ENCODE data around the gene HCN1. TPM values are rescaled to one million over a fixed set of nuclear protein-coding genes. Genes with fewer than 3 reads are reported as not detected.

HCN1 gene
- total RNA-seq, 2 experiments from 2014 or later = not detected

GRCh38 chr5:45414620-45415573 lies 281.3 kb downstream of the HCN1 start:
- Mint-ChIP-seq H3K27me3 (no peaks in the 10 kb centered on the region), H3K9me3 (peaks cover 18% of the 10 kb centered on the region), H3K4me1 (ENCODE audit: low read depth) (no peaks in the 10 kb centered on the region), H3K36me3 (ENCODE audit: low read depth) (no peaks in the 10 kb centered on the region), H3K27ac (no peak overlapping the region), H3K4me3 (no peak overlapping the region)
- CTCF ChIA-PET = no interaction called here
- no peak for TF ChIP-seq CTCF (IDR thresholded peaks at IDR 0.05)
- POLR2A ChIA-PET = no interaction called here
- no peak for DNase-seq
- ATAC-seq = no peak
- intact Hi-C loops (cut with micrococcal nuclease) = no loop called here

- ChIA-PET POLR2A (no interaction called here), CTCF (no interaction called here)
- H3K4me1 Mint-ChIP-seq (ENCODE audit: low read depth) = no peaks in the 10 kb centered on the region
- no peak for TF ChIP-seq CTCF (IDR thresholded peaks at IDR 0.05)
- H3K9me3 Mint-ChIP-seq = peaks cover 14% of the 10 kb centered on the region
- ATAC-seq (no peak), DNase-seq (no peak)
- no peaks in the 10 kb centered on the region for H3K27me3 Mint-ChIP-seq
- H3K4me3 Mint-ChIP-seq = no peak overlapping the region
- H3K36me3 Mint-ChIP-seq (ENCODE audit: low read depth) = no peaks in the 10 kb centered on the region
- H3K27ac Mint-ChIP-seq = no peak overlapping the region
- intact Hi-C loops (cut with micrococcal nuclease) = no loop called here
Observed at GRCh38 chr5:45411971-45412612, 284.1 kb downstream of the HCN1 start.

- no peak for ATAC-seq
- intact Hi-C loops (cut with micrococcal nuclease) = no loop called here
Observed at GRCh38 chr5:45410304-45410995, 285.7 kb downstream of the HCN1 start.

GRCh38 chr5:45408067-45408466 lies 288.1 kb downstream of the HCN1 start:
- Mint-ChIP-seq H3K4me1 (ENCODE audit: low read depth) (no peaks in the 10 kb centered on the region), H3K9me3 (peaks cover 10% of the 10 kb centered on the region), H3K27ac (no peak overlapping the region), H3K36me3 (ENCODE audit: low read depth) (no peaks in the 10 kb centered on the region), H3K27me3 (no peaks in the 10 kb centered on the region), H3K4me3 (no peak overlapping the region)
- POLR2A ChIA-PET = no interaction called here
- no peak for TF ChIP-seq CTCF (IDR thresholded peaks at IDR 0.05)
- CTCF ChIA-PET = no interaction called here
- intact Hi-C loops (cut with micrococcal nuclease) = no loop called here
- DNase-seq (no peak), ATAC-seq (no peak)

More at GRCh38 chr5:45410304-45410995, 285.7 kb downstream of the HCN1 start:
- TF ChIP-seq CTCF (IDR thresholded peaks at IDR 0.05) = no peak
- POLR2A ChIA-PET = no interaction called here
- Mint-ChIP-seq H3K36me3 (ENCODE audit: low read depth) (no peaks in the 10 kb centered on the region), H3K27ac (no peak overlapping the region), H3K27me3 (no peaks in the 10 kb centered on the region), H3K9me3 (peaks cover 12% of the 10 kb centered on the region), H3K4me1 (ENCODE audit: low read depth) (no peaks in the 10 kb centered on the region), H3K4me3 (no peak overlapping the region)
- CTCF ChIA-PET = no interaction called here
- DNase-seq = no peak
